HPDE6-E6E7 (cell line): ENCODE data around the gene PMIS2.
"Not testable (repeated sequence)": the region's sequence is repeated elsewhere in the genome, so short reads cannot be mapped to it uniquely, and the experiment has no call there.

Source experiments
- DNase-seq: peaks from one replicate; pipeline ENCODE4 v3.0.0; 2011; ENCODE audit warnings: missing footprints; ENCODE audit errors: extremely low spot score

The PMIS2 gene

GRCh38 chr19:35592226-35592625, 6.3 kb downstream of the PMIS2 start:
- DNase-seq = no peak

GRCh38 chr19:35595026-35595425, 9.1 kb downstream of the PMIS2 start:
- DNase-seq = not testable (repeated sequence)

GRCh38 chr19:35595928-35596327, 10.0 kb downstream of the PMIS2 start:
- DNase-seq = no peak

GRCh38 chr19:35596366-35596999, 10.5 kb downstream of the PMIS2 start:
- no peak for DNase-seq

- no peak for DNase-seq
Measured at GRCh38 chr19:35601971-35602370, 16.0 kb downstream of the PMIS2 start.

GRCh38 chr19:35604436-35604835, 18.5 kb downstream of the PMIS2 start:
- DNase-seq = not testable (repeated sequence)

GRCh38 chr19:35607170-35607569, 21.2 kb downstream of the PMIS2 start:
- DNase-seq = not testable (repeated sequence)

GRCh38 chr19:35607661-35608060, 21.7 kb downstream of the PMIS2 start:
- no peak for DNase-seq

- DNase-seq = no peak
Measured at GRCh38 chr19:35608251-35608650, 22.3 kb downstream of the PMIS2 start.

GRCh38 chr19:35609851-35610353, 23.9 kb downstream of the PMIS2 start:
- no peak for DNase-seq

- no peak for DNase-seq
Measured at GRCh38 chr19:35612224-35612558, 26.2 kb downstream of the PMIS2 start.

- peak; percentile 96 for DNase-seq
Measured at GRCh38 chr19:35612559-35613321, 26.8 kb downstream of the PMIS2 start, which contains the start of gene HAUS5. Gene HAUS5, plus strand, starts transcription at chr19:35612735. Its CDS starts 60 bp downstream, at chr19:35612795.

GRCh38 chr19:35613574-35613973, 27.6 kb downstream of the PMIS2 start:
- DNase-seq = no peak

- no peak for DNase-seq
Measured at GRCh38 chr19:35615036-35615435, 29.1 kb downstream of the PMIS2 start.

- DNase-seq = no peak
Measured at GRCh38 chr19:35618857-35619256, 32.9 kb downstream of the PMIS2 start.

- no peak for DNase-seq
Measured at GRCh38 chr19:35619290-35619923, 33.4 kb downstream of the PMIS2 start.

- no peak for DNase-seq
Measured at GRCh38 chr19:35620001-35620400, 34.0 kb downstream of the PMIS2 start.

- DNase-seq = no peak
Measured at GRCh38 chr19:35621708-35622107, 35.7 kb downstream of the PMIS2 start.

GRCh38 chr19:35622750-35623149, 36.8 kb downstream of the PMIS2 start:
- no peak for DNase-seq

- DNase-seq = no peak
Measured at GRCh38 chr19:35623327-35624010, 37.5 kb downstream of the PMIS2 start.

- no peak for DNase-seq
Measured at GRCh38 chr19:35628264-35628564, 42.2 kb downstream of the PMIS2 start.
